ENCODE results near the gene AKR1B15.

- TF ChIP-seq CTCF (IDR thresholded peaks at IDR 0.05) (no peak), POLR2A (IDR thresholded peaks at IDR 0.05; ENCODE audit: low read depth) (no peak), POLR2AphosphoS5 (IDR thresholded peaks at IDR 0.05) (no peak)
Measured at GRCh38 chr7:134504660-134505164, 44.2 kb upstream of the AKR1B15 start.

Measured in esophagus muscularis mucosa (tissue), 3 donors.